ENCODE measurements around the gene COG4. TPM values are rescaled to one million over a fixed set of nuclear protein-coding genes. Genes with fewer than 3 reads are reported as not detected.

The COG4 gene
- 36.0 and 49.2 TPM in 2 replicates for total RNA-seq

DNA sequence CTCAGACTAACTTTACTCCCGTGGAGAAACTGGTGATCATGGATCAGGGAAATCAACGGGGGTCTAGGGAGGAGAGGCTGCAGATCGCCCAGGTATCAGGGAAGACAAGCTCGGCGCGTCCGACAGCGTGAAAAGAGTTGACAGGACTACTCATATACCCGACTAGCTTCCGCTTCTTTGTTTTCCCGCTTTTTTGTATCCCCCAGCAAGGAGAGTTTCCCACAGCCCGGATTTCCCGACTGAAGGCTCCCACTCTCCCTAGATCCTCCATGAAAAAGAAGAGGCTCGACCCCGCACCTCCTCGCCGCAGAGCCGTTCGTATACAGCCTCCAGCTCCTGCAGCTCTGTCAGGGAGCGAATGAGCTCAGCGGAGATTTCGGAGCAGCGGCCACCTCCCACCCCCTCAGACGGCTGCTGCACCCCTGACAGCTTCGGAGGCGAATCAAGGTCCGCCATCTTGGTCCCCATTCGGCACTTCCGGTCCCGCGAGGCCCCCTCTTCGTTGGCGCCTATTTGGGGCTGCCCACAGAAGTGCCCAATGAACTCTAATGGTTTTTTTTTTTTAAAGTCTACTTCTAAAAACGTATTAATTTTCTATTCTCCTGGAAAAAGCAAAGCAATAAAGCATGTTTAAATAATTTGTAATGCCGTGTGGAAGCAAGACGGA lies at the start of gene COG4:
Gene COG4 (minus strand): TSS at position 479 of the 667 bp plus-strand sequence. CDS start 11 bp downstream, at position 468.

DNA sequence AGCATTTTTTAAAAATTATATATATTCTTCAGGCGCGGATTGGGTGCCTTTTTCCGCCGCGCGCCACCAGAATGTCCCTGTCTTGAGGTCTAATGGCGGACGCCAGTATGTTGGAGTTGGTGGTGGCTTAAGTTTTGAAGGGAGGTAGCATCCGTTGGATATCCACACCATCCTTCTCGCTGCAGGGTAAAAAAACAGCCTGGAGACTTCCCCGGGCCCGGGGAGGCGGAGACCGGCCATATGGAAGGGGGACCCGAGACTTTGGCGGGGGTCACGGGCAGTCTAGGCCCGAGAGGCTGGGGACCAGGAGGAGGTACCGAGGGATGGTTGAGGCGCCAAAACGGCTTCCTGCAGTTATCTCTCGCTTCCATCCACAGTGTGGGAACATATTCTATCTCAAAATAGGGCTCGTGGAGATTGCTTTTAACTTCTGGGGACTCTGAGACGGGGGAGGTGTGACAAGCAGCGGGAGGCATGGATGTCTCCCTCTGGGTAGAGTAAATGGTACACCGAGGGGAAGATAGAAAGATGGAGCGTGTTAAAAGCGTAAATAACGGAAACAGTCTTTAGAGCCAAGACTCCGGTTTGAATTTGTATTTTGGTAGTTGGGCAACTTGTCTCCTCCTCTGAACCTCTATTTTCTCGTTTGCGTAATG lies 517 bp upstream of the COG4 start, which contains the start of gene SF3B3:
Gene SF3B3 (plus strand): TSS at position 74 of the 656 bp plus-strand sequence. CDS start 2,841 bp downstream, outside the sequence.

DNA sequence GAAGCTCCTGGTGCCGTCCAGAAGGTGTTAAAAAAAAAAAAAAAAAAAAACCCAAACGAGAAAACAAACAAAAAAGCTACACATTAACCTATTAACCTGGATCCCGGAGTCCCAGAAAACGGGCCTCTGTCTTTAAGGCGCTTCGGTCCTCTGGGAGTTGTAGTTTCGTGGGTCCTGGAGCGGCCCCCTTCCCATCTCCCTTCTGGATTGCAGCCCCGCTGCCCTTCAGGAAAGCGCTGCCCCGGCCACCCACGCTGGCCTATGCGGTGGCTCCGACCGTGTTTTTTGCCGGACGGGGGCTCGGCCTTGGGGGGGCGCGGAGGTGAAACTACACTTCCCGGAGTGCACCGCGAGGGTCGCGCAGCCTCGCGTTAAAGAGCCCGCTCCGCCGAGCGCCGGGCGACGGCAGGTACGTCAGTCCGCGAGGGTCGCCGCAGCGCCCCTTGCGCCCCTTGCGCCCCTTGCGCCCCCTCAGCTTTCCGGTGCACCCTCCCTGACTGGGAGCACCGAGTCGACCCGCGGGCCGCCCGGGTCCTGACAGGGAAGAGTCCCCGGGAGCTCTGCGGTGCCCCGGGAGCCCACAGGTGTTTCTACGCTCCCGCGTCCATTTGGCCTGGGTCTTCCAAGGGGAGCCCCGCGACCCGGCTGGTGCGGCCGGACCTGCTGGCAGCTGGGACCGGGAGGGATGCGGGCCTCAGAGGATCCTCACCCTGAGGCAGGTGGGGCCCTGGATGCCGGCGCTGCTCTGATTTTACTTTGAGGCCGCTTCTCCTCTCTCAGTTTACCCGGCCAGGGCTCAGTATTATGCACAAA lies 68.9 kb downstream of the COG4 start, which contains the start of gene FCSK:
Gene FCSK (plus strand): TSS at position 374 of the 813 bp plus-strand sequence. CDS start 8,596 bp downstream, outside the sequence.

DNA sequence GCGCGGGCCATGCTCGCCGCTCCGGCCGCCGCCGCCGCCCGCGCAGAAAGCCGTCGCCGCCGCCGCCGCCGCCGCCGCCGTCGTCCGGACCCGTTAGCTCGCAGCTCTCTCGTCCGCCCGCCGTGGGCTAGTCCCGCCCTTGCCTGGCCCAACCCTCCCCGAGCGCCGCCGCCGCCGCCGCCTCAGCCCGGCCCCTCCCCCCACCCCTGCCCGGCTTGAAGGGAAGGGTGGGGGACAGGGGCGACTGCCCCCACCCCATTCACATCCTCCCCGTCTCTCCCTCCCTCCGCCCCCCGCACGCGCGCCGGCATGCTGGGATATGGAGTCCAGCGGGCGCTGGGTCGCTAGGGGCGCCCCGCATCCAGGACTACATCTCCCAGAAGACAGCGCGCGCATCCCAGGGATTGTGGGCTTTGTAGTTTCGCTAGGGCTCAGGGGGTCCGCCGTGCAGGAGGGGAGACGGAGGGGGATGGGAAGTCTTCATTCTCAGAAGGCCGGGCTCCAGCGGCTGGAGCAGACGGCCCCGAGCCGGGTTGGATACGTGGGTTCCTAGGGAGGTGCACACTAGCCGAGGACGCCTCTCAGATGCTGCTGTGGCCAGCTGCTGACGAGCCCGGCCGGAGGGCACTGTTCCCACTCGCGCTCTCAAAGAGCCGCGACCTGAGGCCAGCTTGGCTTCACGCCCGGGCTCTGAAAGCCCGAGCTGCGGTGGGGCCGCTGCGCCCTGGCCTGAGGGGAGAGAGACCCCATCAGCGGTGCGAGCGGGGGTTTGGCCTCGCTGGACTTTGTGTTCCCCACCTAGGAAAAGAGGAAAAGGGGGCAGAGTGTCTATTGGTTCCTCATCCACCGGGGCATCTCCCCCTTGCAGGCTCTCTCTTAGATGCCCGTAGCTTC lies 84.1 kb downstream of the COG4 start, which contains the start of gene ST3GAL2:
Gene ST3GAL2 (minus strand): TSS at position 132 of the 894 bp plus-strand sequence. CDS start 40,570 bp downstream, outside the sequence.

Other genes starting within 250 kb of the COG4 start
- 103 and 104 TPM in 2 replicates for gene AARS1, start 234.0 kb downstream of the COG4 start, total RNA-seq
- gene DDX19B, start 224.4 kb downstream of the COG4 start, total RNA-seq: 17.3 and 33.0 TPM in 2 replicates
- gene DDX19A, start 176.7 kb downstream of the COG4 start, total RNA-seq: 58.0 and 62.2 TPM in 2 replicates
- 18.3 and 23.8 TPM in 2 replicates for gene ST3GAL2, start 84.5 kb downstream of the COG4 start, total RNA-seq
- gene FCSK, start 69.0 kb downstream of the COG4 start, total RNA-seq: 4.9 and 8.5 TPM in 2 replicates
- 107 and 126 TPM in 2 replicates for gene SF3B3, start 262 bp upstream of the COG4 start, total RNA-seq
- gene IL34, start 123.0 kb upstream of the COG4 start, total RNA-seq: 0.78 and 4.9 TPM in 2 replicates
- 22.6 and 23.4 TPM in 2 replicates for gene MTSS2, start 162.5 kb upstream of the COG4 start, total RNA-seq

All from cardiac ventricle fibroblast (primary cell).